MV-4-11 (cell line): ENCODE results near the gene OAS3.
"Not testable (repeated sequence)": the region's sequence is repeated elsewhere in the genome, so short reads cannot be mapped to it uniquely, and the experiment has no call there.

Source experiments
- DNase-seq: peaks from one replicate; lab custom pipeline; 2025; lab: John Stamatoyannopoulos, UW

The OAS3 gene

DNA sequence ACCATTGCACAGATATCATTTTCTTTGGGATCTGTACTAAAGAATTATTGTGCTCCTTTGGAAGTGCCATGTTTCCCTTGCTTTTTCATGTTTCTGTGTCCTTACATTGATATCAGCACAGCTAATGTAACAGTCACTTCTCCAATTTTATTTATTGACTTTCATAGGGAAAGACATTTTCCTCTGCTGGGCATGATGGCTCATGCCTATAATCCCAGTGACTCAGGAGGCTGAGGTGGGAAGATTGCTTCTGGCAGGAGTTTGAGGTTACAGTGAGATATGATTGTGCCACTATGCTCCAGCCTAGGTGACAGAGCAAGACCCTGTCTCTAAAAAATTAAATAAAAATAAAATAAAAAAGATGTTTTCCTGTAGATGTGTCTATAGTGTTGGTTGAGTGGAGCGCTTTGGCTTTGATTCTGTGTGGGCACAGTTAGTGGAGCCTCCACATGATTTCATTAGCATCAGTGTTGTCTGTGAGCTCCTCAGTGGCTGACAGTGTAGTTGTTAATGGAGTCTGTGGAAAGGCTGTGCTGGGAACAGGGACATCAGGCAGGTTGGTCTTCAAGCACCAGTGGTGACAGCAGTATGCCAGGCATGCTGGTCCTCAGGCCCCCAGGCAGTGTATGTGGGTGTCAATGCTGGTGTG lies 47.5 kb downstream of the OAS3 start:
- no peak for DNase-seq

DNA sequence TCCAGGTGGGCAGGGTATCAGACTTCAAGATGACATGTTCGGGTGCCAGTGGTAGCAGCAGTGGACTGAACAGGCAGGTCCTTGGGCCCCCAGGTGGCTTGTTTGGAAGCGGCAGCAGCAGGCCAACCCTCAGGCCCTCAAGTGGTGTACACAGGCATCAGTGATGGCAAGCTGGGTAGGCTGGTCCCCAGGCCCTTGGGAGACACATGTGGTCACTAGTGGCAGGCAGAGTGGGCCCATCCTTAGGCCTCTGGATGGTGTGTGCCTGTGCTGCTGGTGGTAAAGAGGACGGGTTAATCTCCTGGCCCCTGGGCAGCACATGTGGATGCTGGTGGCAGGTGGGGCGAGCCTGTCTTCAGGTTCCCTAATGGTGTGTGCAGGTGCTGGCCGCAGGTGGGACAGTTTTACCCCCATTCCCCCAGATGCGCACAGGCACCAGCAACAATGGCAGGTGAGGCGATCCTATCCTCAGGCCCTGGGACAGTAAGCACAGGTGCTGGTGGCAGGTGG lies 48.1 kb downstream of the OAS3 start:
- DNase-seq: no peak

DNA sequence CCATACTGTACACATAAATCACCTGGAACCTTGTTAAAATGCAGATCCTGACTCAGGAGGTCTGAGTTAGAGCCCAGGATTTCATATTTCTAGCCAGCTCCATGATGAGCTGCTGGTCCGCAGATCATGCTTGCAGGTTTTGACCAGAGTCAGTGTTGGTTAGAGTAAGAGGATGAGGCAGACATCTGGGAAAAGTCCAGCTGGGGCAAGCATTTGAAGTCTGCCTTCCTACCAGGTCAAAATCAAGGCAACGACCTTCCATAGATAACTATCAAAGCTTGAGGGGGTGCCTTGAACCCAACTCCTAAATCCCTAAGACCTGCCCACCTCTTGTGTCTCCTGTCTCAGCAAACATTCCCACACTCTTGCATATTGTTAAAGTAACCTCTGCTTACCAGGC lies 49.3 kb downstream of the OAS3 start:
- DNase-seq: no peak

DNA sequence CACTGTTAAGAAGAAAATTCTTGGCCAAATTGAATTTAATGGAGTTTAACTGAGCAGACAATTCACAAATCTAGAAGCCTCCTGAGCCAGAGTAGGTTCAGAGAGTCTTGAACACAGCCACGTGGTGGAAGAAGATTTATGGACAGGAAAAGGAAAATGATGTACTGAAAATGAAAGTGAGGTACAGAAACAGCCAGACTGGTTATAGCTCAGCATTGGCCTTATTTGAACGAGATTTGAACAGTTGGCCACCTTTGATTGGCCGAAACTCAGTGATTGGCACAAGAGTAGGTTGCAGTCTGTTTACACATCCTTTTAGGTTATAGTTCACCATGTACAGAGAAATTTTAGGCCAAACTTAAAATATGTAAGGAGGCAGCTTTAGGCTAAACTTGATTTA lies 50.0 kb downstream of the OAS3 start:
- DNase-seq: peak; percentile 43

DNA sequence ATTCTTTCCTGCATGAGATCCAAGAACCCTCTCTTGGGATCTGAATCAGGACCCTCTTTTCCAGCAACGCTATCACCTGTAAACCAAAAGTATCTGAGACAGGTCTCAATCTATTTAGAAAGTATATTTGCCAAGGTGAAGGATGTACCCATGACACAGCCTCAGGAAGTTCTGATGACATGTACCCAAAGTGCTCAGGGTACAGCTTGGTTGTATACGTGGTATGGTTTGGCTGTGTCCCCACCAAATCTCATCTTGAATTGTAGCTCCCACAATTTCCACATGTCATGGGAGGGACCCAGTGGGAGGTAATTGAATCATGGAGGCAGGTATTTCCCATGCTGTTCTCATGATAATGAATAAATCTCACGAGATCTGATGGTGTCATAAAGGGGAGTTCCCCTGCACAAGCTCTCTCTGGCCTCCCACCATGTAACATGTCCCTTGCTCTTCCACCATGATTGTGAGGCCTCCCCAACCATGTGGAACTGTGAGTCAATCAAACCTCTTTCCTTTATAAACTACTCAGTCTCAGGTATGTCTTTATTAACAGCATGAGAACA lies 50.6 kb downstream of the OAS3 start:
- not testable (repeated sequence) for DNase-seq

DNA sequence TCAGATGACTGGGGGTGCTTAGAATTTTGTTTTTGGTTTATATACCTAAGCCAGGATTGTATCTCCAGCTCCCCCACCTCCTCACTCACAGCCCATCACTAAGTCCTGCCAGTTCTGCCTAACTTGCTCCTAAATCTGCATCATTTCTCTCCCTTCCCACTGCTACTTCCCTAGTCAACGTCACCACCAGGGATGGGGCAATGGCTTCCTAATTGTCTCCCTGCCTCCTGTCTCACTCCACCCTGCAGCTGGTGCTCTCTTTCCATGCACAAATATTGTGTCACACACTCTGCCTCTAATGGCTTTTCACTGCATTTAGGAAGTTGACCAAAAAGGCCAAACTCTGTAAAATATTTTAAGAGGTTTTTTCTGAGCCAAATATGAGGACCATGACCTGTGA lies 51.5 kb downstream of the OAS3 start:
- no peak for DNase-seq

DNA sequence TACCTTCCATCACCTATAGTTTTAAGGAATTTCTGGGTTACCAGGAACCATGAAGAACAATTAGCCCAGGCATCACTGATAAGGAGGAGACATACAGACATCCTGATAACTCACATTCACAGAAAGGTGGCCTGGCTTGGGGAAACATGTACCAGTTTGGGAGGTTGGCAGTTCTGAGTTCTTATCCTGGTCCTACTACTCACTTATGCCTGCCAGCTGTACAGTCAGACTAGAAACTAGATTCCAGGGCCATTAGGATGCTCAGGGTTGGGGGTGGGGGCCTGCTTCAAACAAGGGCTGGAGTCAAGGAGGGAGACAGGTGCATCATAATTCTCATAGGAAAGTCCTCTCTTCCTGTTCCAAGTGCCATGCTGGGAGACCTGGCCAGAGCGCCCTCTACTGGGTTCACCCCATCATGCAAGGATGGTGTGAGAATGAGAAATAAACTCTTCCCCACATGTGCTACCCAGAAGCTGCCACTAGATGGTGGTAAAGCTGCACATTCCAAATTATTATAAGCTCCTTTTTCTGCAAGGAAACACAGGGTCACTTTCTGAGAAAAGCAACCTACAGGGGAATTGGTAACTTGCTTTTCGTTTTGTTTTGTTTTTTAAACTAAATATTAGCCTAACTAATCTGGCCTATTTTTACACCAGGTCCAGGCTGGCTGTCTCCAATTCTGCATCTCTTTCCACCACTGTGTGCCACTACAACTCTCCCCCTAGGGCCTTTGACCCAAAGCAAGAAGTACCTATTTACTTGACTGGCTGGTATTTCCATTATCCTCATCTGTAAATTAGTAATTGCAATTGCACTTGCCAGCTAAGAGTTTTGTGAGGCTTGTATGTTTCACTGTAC lies 54.5 kb downstream of the OAS3 start:
- peak; percentile 57 for DNase-seq

DNA sequence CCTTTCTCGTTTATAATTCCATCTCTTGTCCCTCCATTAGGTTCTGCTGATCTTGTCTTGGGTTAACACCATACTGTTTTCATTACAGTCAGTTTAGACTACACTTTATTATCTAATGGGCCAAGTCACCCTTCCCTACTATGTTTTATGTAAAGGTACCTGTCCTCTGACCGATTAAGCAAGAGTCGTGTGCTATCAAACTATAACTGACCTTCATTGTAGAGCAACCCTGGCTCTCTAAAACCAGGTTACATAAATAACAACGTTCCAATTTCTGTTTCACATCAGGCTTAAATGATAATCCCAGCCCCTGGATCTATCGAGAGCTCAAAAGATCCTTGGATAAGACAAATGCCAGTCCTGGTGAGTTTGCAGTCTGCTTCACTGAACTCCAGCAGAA lies 56.7 kb downstream of the OAS3 start:
- DNase-seq: no peak

DNA sequence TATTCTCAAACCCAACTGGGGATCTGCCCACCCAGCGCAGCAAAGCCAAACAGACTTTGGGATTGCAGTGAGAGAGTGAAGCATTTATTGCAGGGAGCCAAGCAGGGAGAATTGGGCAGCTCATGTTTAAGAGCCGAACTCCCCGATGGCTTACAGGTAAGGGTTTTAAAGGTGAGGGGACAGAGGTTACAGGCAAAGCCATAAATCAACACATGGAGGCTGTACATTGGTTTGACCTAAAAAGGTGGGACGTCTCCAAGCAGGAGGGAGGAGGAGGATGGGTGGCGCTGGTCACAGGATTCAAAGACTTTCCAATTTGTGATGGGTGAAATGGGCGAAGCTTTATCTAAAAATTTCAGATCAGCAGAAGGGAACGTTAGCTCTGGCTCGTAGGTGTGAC lies 58.2 kb downstream of the OAS3 start:
- DNase-seq: no peak

DNA sequence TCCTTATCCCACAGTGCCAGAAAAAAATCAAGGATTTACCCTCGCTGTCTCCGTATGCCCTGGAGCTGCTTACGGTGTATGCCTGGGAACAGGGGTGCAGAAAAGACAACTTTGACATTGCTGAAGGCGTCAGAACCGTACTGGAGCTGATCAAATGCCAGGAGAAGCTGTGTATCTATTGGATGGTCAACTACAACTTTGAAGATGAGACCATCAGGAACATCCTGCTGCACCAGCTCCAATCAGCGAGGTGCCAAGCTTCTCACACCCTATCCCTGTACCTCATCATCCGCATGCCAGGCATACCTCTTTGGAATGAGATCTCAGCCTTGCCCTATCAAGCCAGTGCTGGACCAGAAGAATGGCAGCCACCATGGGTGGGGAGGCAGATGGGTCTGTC lies 59.2 kb downstream of the OAS3 start:
- DNase-seq: no peak

DNA sequence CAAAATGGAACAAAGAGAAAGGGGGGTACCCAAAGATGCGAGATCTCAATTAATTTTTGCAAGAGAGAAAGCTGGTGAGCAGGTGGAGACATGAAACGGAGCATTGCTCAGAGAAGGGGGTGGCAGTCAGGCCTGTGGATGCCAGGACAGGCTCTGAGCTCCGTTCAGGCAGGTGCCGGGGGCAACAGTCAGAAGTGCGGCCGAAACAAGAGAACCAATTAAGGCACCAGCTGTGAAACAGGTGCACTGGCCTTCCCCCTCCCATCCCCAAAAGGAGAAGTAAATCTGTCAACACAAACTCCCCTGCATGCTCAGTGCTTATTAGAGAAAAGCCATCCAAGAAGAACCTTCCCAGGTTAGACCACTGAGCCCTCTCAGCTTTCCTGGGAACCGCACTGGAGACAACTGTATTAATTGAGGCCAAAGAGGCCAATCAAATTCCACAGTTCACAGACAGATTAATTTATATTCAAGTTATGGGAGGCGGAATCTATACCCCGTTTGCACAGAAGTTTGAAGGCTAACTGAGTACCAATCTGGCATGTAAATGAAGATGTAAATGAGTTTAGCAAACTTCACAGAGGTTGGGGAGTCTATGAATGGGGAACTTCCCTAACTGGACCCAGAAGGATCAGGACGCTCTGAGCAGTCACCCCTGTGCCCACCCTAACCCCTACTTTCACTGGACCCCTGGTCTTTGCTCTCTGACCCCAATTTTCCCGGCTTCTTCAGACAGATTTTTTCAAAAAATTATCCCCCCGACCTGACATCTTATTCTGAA lies 60.9 kb downstream of the OAS3 start:
- DNase-seq: no peak

DNA sequence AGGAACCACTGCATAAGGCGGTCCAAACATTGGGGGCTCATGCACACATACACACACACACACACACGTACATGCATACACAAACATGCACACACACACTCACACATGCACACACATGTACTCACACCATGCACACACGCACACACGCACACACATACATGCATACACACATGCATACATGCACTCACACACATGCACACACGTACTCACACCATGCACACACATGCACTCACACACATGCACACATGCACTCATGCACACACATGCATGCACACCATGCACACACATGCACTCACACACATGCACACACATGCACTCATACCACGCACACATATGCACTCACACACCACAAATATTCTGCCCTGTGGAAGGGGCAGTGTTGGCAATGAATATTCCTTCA lies 62.2 kb downstream of the OAS3 start:
- DNase-seq: no peak

DNA sequence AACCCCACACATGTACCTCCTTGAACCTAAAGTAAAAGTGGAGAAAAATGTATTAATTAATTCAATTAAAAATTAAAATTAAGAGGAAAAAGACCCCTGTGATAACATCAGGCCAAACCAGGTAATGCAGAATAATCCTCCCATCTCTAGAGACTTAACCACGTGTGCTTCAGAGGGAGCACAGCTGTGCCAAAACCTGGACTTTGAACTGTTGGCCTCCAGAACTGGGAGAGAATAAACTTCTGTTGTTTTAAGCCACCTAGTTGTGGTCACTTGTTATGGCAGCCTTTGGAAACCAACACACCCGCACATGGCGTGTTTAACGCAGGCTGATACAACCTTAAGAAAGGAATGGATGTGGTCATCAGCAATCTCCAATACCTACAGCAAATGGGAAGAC lies 63.9 kb downstream of the OAS3 start:
- DNase-seq: no peak

DNA sequence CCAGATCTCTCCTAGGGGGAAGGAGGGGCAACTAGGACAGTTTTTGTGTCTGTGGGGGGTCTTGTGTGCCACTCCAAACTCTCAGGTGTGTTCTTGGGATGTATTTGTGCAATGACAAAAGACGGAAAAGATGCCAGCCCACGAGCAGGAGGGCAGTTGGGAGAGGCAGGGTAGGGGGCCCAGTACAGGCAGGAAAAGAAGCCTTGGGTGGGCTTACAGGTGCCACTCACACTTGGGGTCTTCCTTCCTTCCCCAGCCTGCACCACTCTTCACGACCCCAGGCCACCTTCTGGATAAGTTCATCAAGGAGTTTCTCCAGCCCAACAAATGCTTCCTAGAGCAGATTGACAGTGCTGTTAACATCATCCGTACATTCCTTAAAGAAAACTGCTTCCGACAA lies 64.4 kb downstream of the OAS3 start:
- DNase-seq: no peak

DNA sequence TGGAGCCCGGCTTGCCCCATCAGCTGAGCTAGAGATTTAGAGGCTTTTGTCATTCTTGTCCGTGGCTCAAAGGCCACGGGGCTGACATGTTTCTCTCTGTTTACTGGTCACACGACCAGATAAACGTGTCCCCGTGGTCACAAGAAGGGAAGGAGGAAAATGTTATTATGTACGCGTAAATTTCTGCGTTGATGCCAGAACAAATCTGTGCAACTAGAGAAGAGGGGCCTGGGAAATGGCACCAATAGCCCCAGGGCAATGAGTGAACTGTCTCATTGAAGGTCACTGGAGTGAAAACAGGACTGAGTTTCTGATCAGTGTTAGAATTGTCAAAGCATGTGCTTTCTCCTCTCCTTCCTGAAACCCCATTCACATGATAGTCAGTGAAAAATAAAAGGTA lies 65.4 kb downstream of the OAS3 start:
- DNase-seq: no peak

DNA sequence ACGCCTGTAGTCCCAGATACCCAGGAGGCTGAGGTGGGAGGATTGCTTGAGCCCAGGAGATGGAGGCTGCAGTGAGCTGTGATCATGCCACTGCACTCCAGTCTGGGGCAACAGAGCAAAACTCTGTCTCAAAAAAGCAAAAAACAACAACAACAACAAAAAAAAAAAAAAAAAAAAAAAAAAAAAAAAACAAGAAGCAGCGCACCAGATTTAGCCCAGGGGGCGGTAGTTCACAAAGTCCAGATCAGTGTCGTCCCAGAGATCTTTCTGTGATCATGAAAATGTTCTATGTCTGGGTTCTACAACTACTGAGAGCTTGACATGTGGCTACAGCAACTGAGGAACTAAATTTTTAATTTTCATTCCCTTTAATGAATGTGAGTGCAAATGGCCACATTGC lies 67.5 kb downstream of the OAS3 start:
- DNase-seq: no peak

DNA sequence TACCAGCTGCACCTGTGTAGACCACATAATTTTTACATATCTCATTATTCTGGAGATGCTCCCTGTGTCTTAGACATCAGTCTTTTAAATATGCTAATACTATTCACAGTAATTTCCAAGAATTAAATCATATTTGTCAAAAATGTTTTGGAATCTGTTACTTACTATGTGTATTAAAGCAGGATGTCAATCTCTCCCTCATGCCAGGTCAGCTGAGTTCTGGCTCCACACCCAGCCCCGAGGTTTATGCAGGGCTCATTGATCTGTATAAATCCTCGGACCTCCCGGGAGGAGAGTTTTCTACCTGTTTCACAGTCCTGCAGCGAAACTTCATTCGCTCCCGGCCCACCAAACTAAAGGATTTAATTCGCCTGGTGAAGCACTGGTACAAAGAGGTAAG lies 67.9 kb downstream of the OAS3 start:
- no peak for DNase-seq

DNA sequence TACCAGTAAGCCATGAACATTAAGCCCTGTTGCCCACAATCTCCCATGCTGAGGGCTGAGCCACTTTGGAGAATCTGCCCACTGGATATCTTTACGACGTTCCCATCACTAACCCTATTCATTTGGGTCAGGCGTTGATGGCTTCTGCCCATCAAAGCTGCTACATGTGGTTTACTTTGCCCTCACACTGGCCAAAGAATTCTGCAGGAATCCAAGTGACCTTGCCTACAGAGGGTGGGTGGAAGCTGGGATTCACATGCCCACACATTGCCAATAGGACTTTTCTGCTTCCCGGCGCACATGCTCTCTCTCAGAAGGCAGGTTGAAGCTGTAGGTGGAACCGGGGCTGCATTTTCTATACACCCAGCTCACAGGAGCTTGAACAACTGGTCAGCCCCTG lies 68.4 kb downstream of the OAS3 start:
- no peak for DNase-seq

DNA sequence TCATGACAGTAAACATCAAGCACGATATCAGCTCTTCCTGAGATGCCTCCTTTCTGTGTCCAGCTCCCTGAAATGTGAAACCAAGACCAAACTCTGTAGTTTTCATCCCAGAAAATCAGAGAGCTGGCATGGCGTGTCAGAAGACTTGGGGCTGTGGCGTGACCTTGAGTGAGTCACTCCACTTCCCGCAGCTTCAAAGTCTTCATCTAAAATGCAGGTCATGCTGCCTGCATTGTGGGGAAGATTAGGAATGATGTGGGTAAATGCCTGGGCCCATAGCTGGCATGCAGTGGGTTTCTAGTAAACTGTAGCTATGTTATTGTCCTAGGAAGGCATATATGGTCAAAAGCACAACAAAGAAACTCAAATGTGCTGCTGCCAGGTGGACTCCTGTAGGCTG lies 68.9 kb downstream of the OAS3 start:
- DNase-seq: no peak

DNA sequence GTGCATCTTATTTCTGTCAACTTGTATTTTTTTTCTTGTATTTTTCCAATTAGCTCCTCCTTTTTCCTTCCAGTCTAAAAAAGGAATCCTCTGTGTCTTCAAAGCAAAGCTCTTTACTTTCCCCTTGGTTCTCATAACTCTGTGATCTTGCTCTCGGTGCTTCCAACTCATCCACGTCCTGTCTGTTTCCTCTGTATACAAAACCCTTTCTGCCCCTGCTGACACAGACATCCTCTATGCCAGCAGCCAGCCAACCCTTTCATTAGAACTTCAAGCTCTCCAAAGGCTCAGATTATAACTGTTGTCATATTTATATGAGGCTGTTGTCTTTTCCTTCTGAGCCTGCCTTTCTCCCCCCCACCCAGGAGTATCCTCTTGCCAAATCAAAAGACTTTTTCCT lies 72.4 kb downstream of the OAS3 start:
- DNase-seq: no peak

DNA sequence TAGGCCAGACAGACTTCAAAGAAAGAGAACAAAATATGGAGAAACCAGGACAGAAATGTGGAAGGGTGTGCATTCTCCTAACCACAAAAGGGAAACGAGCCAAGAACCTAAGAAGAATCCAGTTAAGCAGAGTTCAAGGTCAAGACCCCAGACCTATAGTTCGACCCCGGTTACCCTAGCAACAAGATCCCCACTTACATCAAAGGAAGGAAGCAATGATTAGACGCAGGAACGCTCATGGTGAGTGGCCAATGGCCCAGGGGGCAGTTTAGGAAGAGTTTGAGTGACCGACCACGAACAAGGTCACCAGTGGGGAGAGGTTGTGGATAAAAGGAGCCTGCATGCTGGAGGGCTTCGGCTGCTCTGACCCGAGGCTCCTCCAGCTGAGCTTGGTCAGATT lies 76.3 kb downstream of the OAS3 start:
- DNase-seq: no peak

DNA sequence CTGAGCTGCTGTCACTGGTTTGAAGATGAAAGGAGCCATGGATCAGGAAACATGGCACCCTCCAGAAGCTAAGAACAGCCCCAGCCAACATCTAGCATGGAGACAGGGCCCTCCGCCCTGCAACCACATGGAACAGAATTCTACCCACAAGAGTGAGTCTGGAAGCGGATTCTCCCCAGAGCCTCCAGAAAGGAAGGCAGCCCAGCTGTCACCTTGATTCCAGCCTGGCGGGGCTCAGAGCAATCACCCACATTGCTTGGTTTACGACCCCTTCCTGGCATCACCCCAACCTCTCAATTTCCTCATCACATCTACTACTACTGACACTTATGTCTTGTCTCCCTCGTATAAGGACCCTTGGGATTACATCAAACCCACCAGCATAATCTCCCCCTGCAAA lies 78.5 kb downstream of the OAS3 start:
- DNase-seq: no peak

DNA sequence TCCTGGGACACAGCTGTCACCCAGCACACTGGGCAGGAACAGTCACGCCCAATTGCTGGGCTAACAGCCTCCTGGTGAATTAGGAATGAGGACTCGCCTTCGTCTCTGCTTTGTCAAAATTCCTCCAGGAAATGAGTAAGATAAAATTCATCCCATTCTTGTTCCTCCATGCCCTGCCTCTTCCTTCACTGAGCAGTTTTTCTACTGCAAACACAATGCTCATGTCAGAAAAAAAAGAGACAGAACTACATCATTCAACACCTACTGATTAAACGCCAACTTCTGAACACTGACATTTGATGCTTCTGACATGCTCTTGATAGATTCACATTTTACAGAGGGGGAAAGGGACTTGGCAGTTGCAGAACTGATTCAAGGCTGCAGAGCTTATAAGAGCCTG lies 80.8 kb downstream of the OAS3 start:
- no peak for DNase-seq
